H9 (cell line): Measurements from ENCODE around the gene CDR2L. TPM values are rescaled to one million over a fixed set of nuclear protein-coding genes. Genes with fewer than 3 reads are reported as not detected.

Source experiments
- DNase-seq: peaks from one replicate; pipeline ENCODE4 v3.0.0-alpha.2; 2017
- H2AFZ ChIP-seq: one replicate; pipeline ENCODE4 v1.6.1; 2013; ENCODE audit warnings: mild to moderate bottlenecking, low read length, control low read depth, moderate library complexity
- H2AK5ac ChIP-seq: 2 replicates; pipeline ENCODE4 v1.6.1; 2013; ENCODE audit warnings: low read length, control low read depth, mixed read lengths; ENCODE audit not compliant: insufficient read length
- H2BK120ac ChIP-seq: one replicate; pipeline ENCODE4 v1.6.1; 2013; ENCODE audit warnings: low read depth, mild to moderate bottlenecking, low read length, control low read depth, inconsistent platforms; ENCODE audit not compliant: poor library complexity, severe bottlenecking
- H2BK12ac ChIP-seq: 2 replicates; pipeline ENCODE4 v1.6.1; 2013; ENCODE audit warnings: low read length, control low read depth, mixed read lengths, low read depth; ENCODE audit not compliant: insufficient read length
- H2BK15ac ChIP-seq: 2 replicates; pipeline ENCODE4 v1.6.1; 2013; ENCODE audit warnings: low read depth, low read length, control low read depth
- H2BK20ac ChIP-seq: one replicate; pipeline ENCODE4 v1.6.1; 2013; ENCODE audit warnings: low read depth, mild to moderate bottlenecking, low read length, control low read depth, inconsistent platforms; ENCODE audit not compliant: poor library complexity, severe bottlenecking
- H2BK5ac ChIP-seq: 2 replicates; pipeline ENCODE4 v1.6.1; 2013; ENCODE audit warnings: low read length, control low read depth, mixed read lengths; ENCODE audit not compliant: insufficient read length
- H3K14ac ChIP-seq: 2 replicates; pipeline ENCODE4 v1.6.1; 2013; ENCODE audit warnings: low read length, control low read depth; ENCODE audit not compliant: insufficient read depth
- H3K18ac ChIP-seq: 2 replicates; pipeline ENCODE4 v1.6.1; 2013; ENCODE audit warnings: low read depth, mild to moderate bottlenecking, mixed read lengths, low read length, control low read depth; ENCODE audit not compliant: insufficient read length
- H3K23ac ChIP-seq: 2 replicates; pipeline ENCODE4 v1.6.1; 2013; ENCODE audit warnings: low read length, control low read depth, mixed read lengths, low read depth; ENCODE audit not compliant: insufficient read length
- H3K23me2 ChIP-seq: 2 replicates; pipeline ENCODE4 v1.6.1; 2013; ENCODE audit warnings: low read depth, mild to moderate bottlenecking, mixed read lengths, low read length, control low read depth; ENCODE audit not compliant: insufficient read length, poor library complexity, severe bottlenecking
- H3K27ac ChIP-seq: 2 replicates; pipeline ENCODE4 v1.5.1; 2013; ENCODE audit warnings: low read length, control low read depth, mixed read lengths, low read depth; ENCODE audit not compliant: insufficient read length
- H3K27me3 ChIP-seq: 2 replicates; pipeline ENCODE4 v1.6.1; 2013; ENCODE audit warnings: low read length, control low read depth, inconsistent platforms; ENCODE audit not compliant: insufficient read depth
- H3K4ac ChIP-seq: 2 replicates; pipeline ENCODE4 v1.6.1; 2013; ENCODE audit warnings: low read depth, mild to moderate bottlenecking, control low read depth, inconsistent platforms, low read length, moderate library complexity
- H3K4me1 ChIP-seq: 2 replicates; pipeline ENCODE4 v1.6.1; 2013; ENCODE audit warnings: low read length, control low read depth, inconsistent platforms; ENCODE audit not compliant: insufficient read depth
- H3K4me2 ChIP-seq: 2 replicates; pipeline ENCODE4 v1.6.1; 2013; ENCODE audit warnings: low read length, control low read depth, mixed read lengths; ENCODE audit not compliant: insufficient read length, insufficient read depth
- H3K56ac ChIP-seq: 2 replicates; pipeline ENCODE4 v1.6.1; 2013; ENCODE audit warnings: low read depth, mild to moderate bottlenecking, mixed read lengths, low read length, control low read depth; ENCODE audit not compliant: insufficient read length
- H3K79me1 ChIP-seq: 2 replicates; pipeline ENCODE4 v1.6.1; 2013; ENCODE audit warnings: low read depth, mild to moderate bottlenecking, moderate library complexity, low read length, control low read depth, inconsistent platforms; ENCODE audit not compliant: insufficient read depth, poor library complexity, severe bottlenecking
- H3K79me2 ChIP-seq: 2 replicates; pipeline ENCODE4 v1.6.1; 2013; ENCODE audit warnings: low read length, control low read depth, inconsistent platforms; ENCODE audit not compliant: insufficient read depth
- H3K9ac ChIP-seq: 2 replicates; pipeline ENCODE4 v1.6.1; 2013; ENCODE audit warnings: low read length, control low read depth, mixed read lengths; ENCODE audit not compliant: insufficient read length; ENCODE audit errors: extremely low read depth
- H3K9me3 ChIP-seq: one replicate; pipeline ENCODE4 v1.6.1; 2013; ENCODE audit warnings: low read depth, low read length, inconsistent platforms; ENCODE audit not compliant: control insufficient read depth
- H3T11ph ChIP-seq: one replicate; pipeline ENCODE4 v1.6.1; 2013; ENCODE audit warnings: mild to moderate bottlenecking, low read length, control low read depth, inconsistent platforms
- H4K20me1 ChIP-seq: one replicate; pipeline ENCODE4 v1.6.1; 2013; ENCODE audit not compliant: control insufficient read depth, insufficient read length, insufficient read depth
- H4K5ac ChIP-seq: 2 replicates; pipeline ENCODE4 v1.6.1; 2013; ENCODE audit warnings: low read depth, mild to moderate bottlenecking, mixed read lengths, low read length, control low read depth; ENCODE audit not compliant: insufficient read length
- H4K8ac ChIP-seq: replicated peaks from 2 replicates; pipeline ENCODE4 v1.6.1; 2013; ENCODE audit warnings: low read length, control low read depth, mixed read lengths, low read depth; ENCODE audit not compliant: insufficient read length
- H4K91ac ChIP-seq: 2 replicates; pipeline ENCODE4 v1.6.1; 2013; ENCODE audit warnings: low read depth, mild to moderate bottlenecking, moderate library complexity, mixed read lengths, low read length, control low read depth; ENCODE audit not compliant: insufficient read length
- H3K27ac Mint-ChIP-seq, 3 experiments: 2 replicates in 2 of 3; 3 replicates in 1 of 3; pipeline ENCODE4 v1.8.0; 2020 to 2021; ENCODE audit warnings: mixed read lengths in 3 of 3, mild to moderate bottlenecking in 1 of 3, moderate library complexity in 1 of 3
- H3K27me3 Mint-ChIP-seq: 2 replicates; pipeline ENCODE4 v1.8.0; 2021; ENCODE audit warnings: low read depth, mild to moderate bottlenecking, moderate library complexity, mixed read lengths
- H3K36me3 Mint-ChIP-seq, 3 experiments: 2 replicates in 2 of 3; 3 replicates in 1 of 3; pipeline ENCODE4 v1.8.0; 2020 to 2021; ENCODE audit warnings: low read depth in 3 of 3, mixed read lengths in 3 of 3; ENCODE audit not compliant: insufficient read depth in 1 of 3
- H3K4me1 Mint-ChIP-seq, 2 experiments: 2 replicates each; pipeline ENCODE4 v1.8.0; 2020; ENCODE audit warnings: mixed read lengths in 2 of 2
- H3K4me3 Mint-ChIP-seq, 2 experiments: 2 replicates in 1 of 2; 3 replicates in 1 of 2; pipeline ENCODE4 v1.8.0; 2020 to 2021; ENCODE audit warnings: mild to moderate bottlenecking in 2 of 2, mixed read lengths in 2 of 2, moderate library complexity in 1 of 2
- H3K9me3 Mint-ChIP-seq, 2 experiments: 2 replicates in 1 of 2; 3 replicates in 1 of 2; pipeline ENCODE4 v1.8.0; 2020; ENCODE audit warnings: mild to moderate bottlenecking in 2 of 2, mixed read lengths in 2 of 2, moderate library complexity in 1 of 2
- CTCF ChIP-seq: fragments of 200-600 bp; sonication (generic); conservative IDR thresholded peaks from 3 replicates; pipeline ENCODE4 v1.8.0; 2021; ENCODE audit warnings: antibody characterized with exemption, mild to moderate bottlenecking
- WGBS: extraction: QIAGEN DNeasy Blood & Tissue Kit; methylation state at CpG from one replicate; pipeline ENCODE4 v1.1.7; 2013; ENCODE audit warnings: missing lambda C conversion rate, low lambda C conversion rate, mixed read lengths; ENCODE audit not compliant: insufficient read length; ENCODE audit errors: extremely low coverage; 5-methylcytosine and 5-hydroxymethylcytosine counted together
- total RNA-seq: library from RNA; stranded (reverse); gene quantifications from 2 replicates; pipeline ENCODE4 v1.2.1, GENCODE V29; 2021

Gene CDR2L
- total RNA-seq, 1 experiment from 2014 or later = 23.3 TPM

- Histone ChIP-seq H2BK20ac (no peak overlapping the region), H3K14ac (no peak overlapping the region), H3K27me3 (no peaks in the 10 kb centered on the region), H3K4me1 (no peaks in the 10 kb centered on the region), H2BK15ac (no peak overlapping the region), H3K9ac (no peak overlapping the region), H2AK5ac (no peak overlapping the region), H2BK12ac (no peak overlapping the region), H3K27ac (no peak overlapping the region), H3K23me2 (no peaks in the 10 kb centered on the region), H3K56ac (no peak overlapping the region), H3K4ac (no peak overlapping the region), H3K79me2 (no peaks in the 10 kb centered on the region), H4K5ac (no peak overlapping the region), H4K8ac (no peak overlapping the region), H3K18ac (no peak overlapping the region), H4K20me1 (no peaks in the 10 kb centered on the region), H3K9me3 (no peaks in the 10 kb centered on the region), H3K79me1 (no peaks in the 10 kb centered on the region), H3T11ph (no peak overlapping the region), H2BK5ac (no peak overlapping the region), H4K91ac (no peak overlapping the region), H3K4me2 (no peak overlapping the region), H2AFZ (no peak overlapping the region), H2BK120ac (no peak overlapping the region), H3K23ac (no peak overlapping the region)
- Mint-ChIP-seq H3K4me1 (peaks cover 6 to 11% of the 10 kb centered on the region in 2 experiments), H3K27me3 (peaks cover 28% of the 10 kb centered on the region), H3K9me3 (peaks cover 0 to 2% of the 10 kb centered on the region in 2 experiments; a peak in 1 of 5 replicates), H3K4me3 (no peak overlapping the region; a peak in 1 of 5 replicates), H3K27ac (no peak overlapping the region), H3K36me3 (peaks cover 0 to 2% (median 0%) of the 10 kb centered on the region in 3 experiments; a peak in 2 of 7 replicates)
- no peak for TF ChIP-seq CTCF
- no CpG with 5 or more reads among the region's 14 CpGs for WGBS
- peak; percentile 34 for DNase-seq
Observed at GRCh38 chr17:74959826-74960515, 27.5 kb upstream of the CDR2L start.
